ENCODE results near the gene GLRA2.

DNA sequence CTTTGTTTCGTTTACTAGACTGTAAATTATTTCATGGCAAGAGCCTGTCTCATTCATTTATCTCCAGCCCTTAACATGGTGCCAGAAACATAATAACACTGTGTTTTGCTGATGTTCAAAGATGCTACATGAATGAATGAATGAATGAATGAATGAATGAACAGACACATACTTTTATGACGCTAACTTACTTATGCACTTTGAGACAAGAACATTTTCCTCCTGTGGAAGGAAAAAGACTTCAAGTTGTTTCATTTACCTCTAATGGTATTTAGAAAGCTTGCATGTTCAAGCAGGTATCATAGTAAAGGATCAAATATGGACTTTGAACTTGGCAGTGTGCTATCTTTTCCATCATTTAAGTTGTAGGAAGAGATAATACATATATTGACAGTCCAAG, 131.6 kb downstream of the GLRA2 start:
- TF ChIP-seq POLR2A (IDR thresholded peaks at IDR 0.05): no peak
- TF ChIP-seq, protein P1, sequence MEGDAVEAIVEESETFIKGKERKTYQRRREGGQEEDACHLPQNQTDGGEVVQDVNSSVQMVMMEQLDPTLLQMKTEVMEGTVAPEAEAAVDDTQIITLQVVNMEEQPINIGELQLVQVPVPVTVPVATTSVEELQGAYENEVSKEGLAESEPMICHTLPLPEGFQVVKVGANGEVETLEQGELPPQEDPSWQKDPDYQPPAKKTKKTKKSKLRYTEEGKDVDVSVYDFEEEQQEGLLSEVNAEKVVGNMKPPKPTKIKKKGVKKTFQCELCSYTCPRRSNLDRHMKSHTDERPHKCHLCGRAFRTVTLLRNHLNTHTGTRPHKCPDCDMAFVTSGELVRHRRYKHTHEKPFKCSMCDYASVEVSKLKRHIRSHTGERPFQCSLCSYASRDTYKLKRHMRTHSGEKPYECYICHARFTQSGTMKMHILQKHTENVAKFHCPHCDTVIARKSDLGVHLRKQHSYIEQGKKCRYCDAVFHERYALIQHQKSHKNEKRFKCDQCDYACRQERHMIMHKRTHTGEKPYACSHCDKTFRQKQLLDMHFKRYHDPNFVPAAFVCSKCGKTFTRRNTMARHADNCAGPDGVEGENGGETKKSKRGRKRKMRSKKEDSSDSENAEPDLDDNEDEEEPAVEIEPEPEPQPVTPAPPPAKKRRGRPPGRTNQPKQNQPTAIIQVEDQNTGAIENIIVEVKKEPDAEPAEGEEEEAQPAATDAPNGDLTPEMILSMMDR (IDR thresholded peaks at IDR 0.05 in 4 of 5, conservative IDR thresholded peaks at IDR 0.05 in 1 of 5): no peak

Measured in gastrocnemius medialis (tissue), 4 donors.